Activated T-cell treated with anti-CD3 and anti-CD28 coated beads for 1 hour (primary cell): ENCODE data around the gene HACE1.
"Not testable (repeated sequence)": the region's sequence is repeated elsewhere in the genome, so short reads cannot be mapped to it uniquely, and the experiment has no call there.

ENCODE experiments used
- DNase-seq: peaks from one replicate; pipeline ENCODE4 v3.0.0-alpha.2; 2020; ENCODE audit warnings: low read depth

Gene HACE1

GRCh38 chr6:104829183-104829958 lies 30.3 kb downstream of the HACE1 start:
- DNase-seq, result no peak

GRCh38 chr6:104828478-104828877 lies 31.2 kb downstream of the HACE1 start:
- DNase-seq, result no peak

- DNase-seq, result not testable (repeated sequence)
Measured at GRCh38 chr6:104820820-104821219, 38.9 kb downstream of the HACE1 start.

- no peak for DNase-seq
Measured at GRCh38 chr6:104816125-104816524, 43.6 kb downstream of the HACE1 start.

- DNase-seq, result no peak
Measured at GRCh38 chr6:104814743-104815142, 45.0 kb downstream of the HACE1 start.

GRCh38 chr6:104813552-104813951 lies 46.2 kb downstream of the HACE1 start:
- DNase-seq, result no peak

- DNase-seq, result no peak
Measured at GRCh38 chr6:104809116-104809515, 50.6 kb downstream of the HACE1 start.

GRCh38 chr6:104805335-104805734 lies 54.4 kb downstream of the HACE1 start:
- DNase-seq, result not testable (repeated sequence)

GRCh38 chr6:104799134-104799657 lies 60.5 kb downstream of the HACE1 start:
- no peak for DNase-seq

GRCh38 chr6:104796031-104796785 lies 63.5 kb downstream of the HACE1 start:
- DNase-seq, result no peak

GRCh38 chr6:104795363-104795762 lies 64.4 kb downstream of the HACE1 start:
- DNase-seq, result no peak

GRCh38 chr6:104789770-104790190 lies 69.9 kb downstream of the HACE1 start:
- no peak for DNase-seq

- no peak for DNase-seq
Measured at GRCh38 chr6:104788400-104788799, 71.3 kb downstream of the HACE1 start.

GRCh38 chr6:104787305-104787704 lies 72.4 kb downstream of the HACE1 start:
- no peak for DNase-seq

GRCh38 chr6:104784884-104785283 lies 74.8 kb downstream of the HACE1 start:
- DNase-seq, result no peak

- no peak for DNase-seq
Measured at GRCh38 chr6:104771258-104771832, 88.4 kb downstream of the HACE1 start.

GRCh38 chr6:104768906-104769305 lies 90.8 kb downstream of the HACE1 start:
- DNase-seq, result no peak

- no peak for DNase-seq
Measured at GRCh38 chr6:104766595-104766994, 93.1 kb downstream of the HACE1 start.

- DNase-seq, result no peak
Measured at GRCh38 chr6:104754788-104755409, 104.8 kb downstream of the HACE1 start.

- no peak for DNase-seq
Measured at GRCh38 chr6:104753251-104753650, 106.5 kb downstream of the HACE1 start.

GRCh38 chr6:104750449-104750848 lies 109.3 kb downstream of the HACE1 start:
- no peak for DNase-seq

- not testable (repeated sequence) for DNase-seq
Measured at GRCh38 chr6:104739124-104739523, 120.6 kb downstream of the HACE1 start.
